Neural progenitor cell (in vitro differentiated cells): Measurements from ENCODE around the gene PLCG1. TPM values are rescaled to one million over a fixed set of nuclear protein-coding genes. Genes with fewer than 3 reads are reported as not detected.
A peak's percentile ranks its signal among the peaks of the same experiment; 100 is the strongest.

ENCODE experiments used
- DNase-seq: peaks from one replicate; pipeline ENCODE4 v3.0.0-alpha.2; 2016; ENCODE audit warnings: low spot score
- H2AFZ ChIP-seq: fragments of 200-600 bp; sonication (generic); replicated peaks from 2 replicates; pipeline ENCODE4 v1.6.1; 2016; ENCODE audit warnings: antibody characterized with exemption
- H3F3A ChIP-seq: fragments of 200-600 bp; sonication (generic); 2 replicates; pipeline ENCODE4 v1.6.1; 2016; ENCODE audit warnings: antibody characterized with exemption, low read depth
- H3K27ac ChIP-seq: fragments of 200-600 bp; sonication (generic); 2 replicates; pipeline ENCODE4 v1.5.1; 2016; ENCODE audit warnings: mild to moderate bottlenecking
- H3K27me3 ChIP-seq: fragments of 200-600 bp; sonication (generic); 2 replicates; pipeline ENCODE4 v1.6.1; 2016; ENCODE audit warnings: mild to moderate bottlenecking, moderate library complexity
- H3K36me3 ChIP-seq: fragments of 200-600 bp; sonication (generic); 2 replicates; pipeline ENCODE4 v1.5.1; 2016
- H3K4me1 ChIP-seq: fragments of 200-600 bp; sonication (generic); 2 replicates; pipeline ENCODE4 v1.6.1; 2016; ENCODE audit warnings: mixed run types
- H3K4me2 ChIP-seq: fragments of 200-600 bp; sonication (generic); 2 replicates; pipeline ENCODE4 v1.6.1; 2016
- H3K4me3 ChIP-seq: fragments of 200-600 bp; sonication (generic); 2 replicates; pipeline ENCODE4 v1.5.1; 2016
- H3K79me2 ChIP-seq: fragments of 200-600 bp; sonication (generic); 2 replicates; pipeline ENCODE4 v1.6.1; 2016; ENCODE audit warnings: low read depth
- H3K9ac ChIP-seq: fragments of 200-600 bp; sonication (generic); 2 replicates; pipeline ENCODE4 v1.6.1; 2016
- H3K9me3 ChIP-seq: fragments of 200-600 bp; sonication (generic); 2 replicates; pipeline ENCODE4 v1.5.1; 2016; ENCODE audit warnings: low read depth
- H4K20me1 ChIP-seq: fragments of 200-600 bp; sonication (generic); 2 replicates; pipeline ENCODE4 v1.6.1; 2016; ENCODE audit warnings: low read depth
- H3K27ac Mint-ChIP-seq: 3 replicates; pipeline ENCODE4 v1.8.0; 2021; ENCODE audit warnings: mixed read lengths
- H3K27me3 Mint-ChIP-seq: 2 replicates; pipeline ENCODE4 v1.8.0; 2022; ENCODE audit warnings: low read depth, mild to moderate bottlenecking, inconsistent platforms, moderate library complexity, mixed read lengths; ENCODE audit not compliant: insufficient read depth
- H3K36me3 Mint-ChIP-seq: 3 replicates; pipeline ENCODE4 v1.8.0; 2021; ENCODE audit warnings: mixed read lengths
- H3K4me1 Mint-ChIP-seq: 3 replicates; pipeline ENCODE4 v1.8.0; 2021; ENCODE audit warnings: mixed read lengths
- H3K4me3 Mint-ChIP-seq: 3 replicates; pipeline ENCODE4 v1.8.0; 2021; ENCODE audit warnings: mild to moderate bottlenecking, moderate library complexity, mixed read lengths
- H3K9me3 Mint-ChIP-seq: 3 replicates; pipeline ENCODE4 v1.8.0; 2020; ENCODE audit warnings: mixed read lengths
- EZH2 ChIP-seq: fragments of 200-600 bp; sonication (generic); IDR thresholded peaks from 2 replicates; pipeline ENCODE4 v1.6.1; 2017; ENCODE audit warnings: antibody characterized with exemption, mild to moderate bottlenecking, moderate library complexity
- EZH2phosphoT487 ChIP-seq: fragments of 200-600 bp; sonication (generic); IDR thresholded peaks from 2 replicates; pipeline ENCODE4 v1.6.1; 2017; ENCODE audit warnings: antibody characterized with exemption
- total RNA-seq: library from RNA; depleted of rRNA; stranded (reverse); fragments of >200 nt; gene quantifications from 2 replicates; pipeline ENCODE4 v1.2.3, GENCODE V29; 2015; ENCODE audit warnings: low replicate concordance
- TF ChIP-seq, protein P1 (sequence below): fragments of 200-600 bp; sonication (generic); IDR thresholded peaks from 2 replicates; pipeline ENCODE4 v1.5.1; 2017; ENCODE audit warnings: antibody characterized with exemption, mild to moderate bottlenecking

PLCG1 gene
- total RNA-seq, 1 donor from 2014 or later = 146 TPM

DNA sequence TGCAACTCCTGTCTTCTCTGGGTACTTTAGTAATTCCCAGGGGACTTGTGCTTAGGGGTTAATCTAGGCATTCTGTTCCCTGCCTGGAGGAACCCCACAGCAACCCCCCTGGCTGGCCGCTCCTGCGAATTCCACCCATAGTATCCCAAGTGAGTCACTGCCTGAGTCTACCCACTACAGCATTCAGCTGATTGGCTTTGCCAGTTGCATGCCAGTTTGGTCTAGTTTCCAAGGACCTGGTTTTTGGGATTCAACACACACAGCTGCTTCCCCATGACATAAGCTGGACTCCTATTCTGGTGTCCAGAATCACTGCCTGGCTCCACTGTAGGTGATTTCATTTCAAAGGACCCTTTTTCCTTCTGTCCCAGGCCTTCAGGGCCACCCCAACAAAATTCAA, 40.3 kb downstream of the PLCG1 start:
- H2AFZ ChIP-seq = no peak overlapping the region
- peaks cover 47% of the 10 kb centered on the region for H3F3A ChIP-seq
- no peaks in the 10 kb centered on the region for H3K27me3 ChIP-seq
- H3K4me1 ChIP-seq = peaks cover 40% of the 10 kb centered on the region
- no peak overlapping the region for H3K4me3 ChIP-seq
- H3K9ac ChIP-seq = no peak overlapping the region
- H3K4me2 ChIP-seq = no peak overlapping the region
- no peaks in the 10 kb centered on the region for H3K79me2 ChIP-seq
- Mint-ChIP-seq H3K27ac (no peak overlapping the region), H3K36me3 (peaks cover 43% of the 10 kb centered on the region), H3K27me3 (peaks cover 2% of the 10 kb centered on the region), H3K4me3 (no peak overlapping the region), H3K9me3 (peaks cover 2% of the 10 kb centered on the region), H3K4me1 (peaks cover 21% of the 10 kb centered on the region)
- TF ChIP-seq EZH2 = no peak
- no peak for TF ChIP-seq EZH2phosphoT487
- TF ChIP-seq, protein P1, sequence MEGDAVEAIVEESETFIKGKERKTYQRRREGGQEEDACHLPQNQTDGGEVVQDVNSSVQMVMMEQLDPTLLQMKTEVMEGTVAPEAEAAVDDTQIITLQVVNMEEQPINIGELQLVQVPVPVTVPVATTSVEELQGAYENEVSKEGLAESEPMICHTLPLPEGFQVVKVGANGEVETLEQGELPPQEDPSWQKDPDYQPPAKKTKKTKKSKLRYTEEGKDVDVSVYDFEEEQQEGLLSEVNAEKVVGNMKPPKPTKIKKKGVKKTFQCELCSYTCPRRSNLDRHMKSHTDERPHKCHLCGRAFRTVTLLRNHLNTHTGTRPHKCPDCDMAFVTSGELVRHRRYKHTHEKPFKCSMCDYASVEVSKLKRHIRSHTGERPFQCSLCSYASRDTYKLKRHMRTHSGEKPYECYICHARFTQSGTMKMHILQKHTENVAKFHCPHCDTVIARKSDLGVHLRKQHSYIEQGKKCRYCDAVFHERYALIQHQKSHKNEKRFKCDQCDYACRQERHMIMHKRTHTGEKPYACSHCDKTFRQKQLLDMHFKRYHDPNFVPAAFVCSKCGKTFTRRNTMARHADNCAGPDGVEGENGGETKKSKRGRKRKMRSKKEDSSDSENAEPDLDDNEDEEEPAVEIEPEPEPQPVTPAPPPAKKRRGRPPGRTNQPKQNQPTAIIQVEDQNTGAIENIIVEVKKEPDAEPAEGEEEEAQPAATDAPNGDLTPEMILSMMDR = no peak
- H3K9me3 ChIP-seq = no peaks in the 10 kb centered on the region
- H3K27ac ChIP-seq = no peak overlapping the region
- DNase-seq = no peak
- no peaks in the 10 kb centered on the region for H3K36me3 ChIP-seq
- H4K20me1 ChIP-seq = peaks cover 20% of the 10 kb centered on the region

DNA sequence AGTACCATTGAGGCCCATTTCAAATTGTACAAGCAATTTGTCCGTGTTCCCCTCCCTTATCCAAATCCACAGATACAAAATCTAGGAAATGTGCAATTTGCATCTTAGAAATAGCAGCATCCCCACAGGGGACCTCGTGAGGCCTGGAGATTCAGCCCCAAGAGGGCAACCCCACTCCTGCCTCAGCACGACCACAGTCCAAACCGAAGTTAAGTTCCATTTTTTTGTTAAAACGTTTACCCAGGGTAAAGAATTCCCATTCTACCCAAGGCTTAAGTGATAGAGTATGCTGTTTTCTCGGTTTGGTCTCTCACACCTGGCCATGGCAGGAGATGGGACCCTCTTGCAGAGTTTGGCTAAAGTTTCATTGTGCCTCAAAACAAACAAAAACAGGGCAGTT, 41.2 kb downstream of the PLCG1 start:
- Mint-ChIP-seq H3K27ac (peak overlapping the region; percentile 84), H3K9me3 (peaks cover 2% of the 10 kb centered on the region), H3K4me1 (peaks cover 19% of the 10 kb centered on the region), H3K36me3 (peaks cover 39% of the 10 kb centered on the region), H3K27me3 (peaks cover 2% of the 10 kb centered on the region), H3K4me3 (no peak overlapping the region)
- H3K9me3 ChIP-seq = no peaks in the 10 kb centered on the region
- no peak overlapping the region for H3K9ac ChIP-seq
- no peak for DNase-seq
- H3K27ac ChIP-seq = peak overlapping the region; percentile 10
- no peaks in the 10 kb centered on the region for H3K36me3 ChIP-seq
- no peak for TF ChIP-seq EZH2phosphoT487
- TF ChIP-seq EZH2 = no peak
- TF ChIP-seq, protein P1 = no peak
- no peak overlapping the region for H3K4me3 ChIP-seq
- H3K4me1 ChIP-seq = peaks cover 37% of the 10 kb centered on the region
- H3F3A ChIP-seq = peaks cover 42% of the 10 kb centered on the region
- H4K20me1 ChIP-seq = peaks cover 16% of the 10 kb centered on the region
- H3K79me2 ChIP-seq = no peaks in the 10 kb centered on the region
- no peaks in the 10 kb centered on the region for H3K27me3 ChIP-seq
- H3K4me2 ChIP-seq = no peak overlapping the region
- no peak overlapping the region for H2AFZ ChIP-seq

DNA sequence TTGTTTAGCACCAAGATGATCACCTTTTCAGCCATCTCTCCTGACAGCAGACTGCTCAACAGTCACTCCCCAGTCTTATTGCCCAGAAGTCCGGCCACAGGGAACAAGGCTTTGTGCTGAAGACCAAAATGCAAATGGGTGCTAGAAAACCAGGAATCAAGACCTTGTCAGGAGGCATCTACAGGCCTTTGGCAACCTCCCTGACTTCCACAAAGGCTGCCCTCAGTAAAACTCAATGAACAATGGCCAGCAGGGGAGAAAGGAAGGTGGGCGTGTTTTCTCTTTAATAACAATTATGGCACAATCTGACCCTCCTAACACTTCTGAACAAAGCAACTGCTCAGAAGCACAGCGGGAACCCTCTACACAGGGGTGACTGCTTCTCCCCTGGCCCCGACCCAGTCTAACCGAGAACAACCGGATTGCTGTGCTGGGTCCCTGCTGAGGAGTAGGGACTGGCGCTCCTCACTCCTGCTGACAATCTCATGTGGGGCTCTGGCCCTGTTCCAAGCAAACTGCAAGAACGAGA, 41.6 kb downstream of the PLCG1 start:
- Histone ChIP-seq H3K36me3 (no peaks in the 10 kb centered on the region), H3K4me1 (peaks cover 32% of the 10 kb centered on the region), H3K27me3 (no peaks in the 10 kb centered on the region), H4K20me1 (peaks cover 13% of the 10 kb centered on the region), H3K27ac (peak overlapping the region; percentile 10), H3K4me2 (no peak overlapping the region), H3K79me2 (no peaks in the 10 kb centered on the region), H3K9me3 (no peaks in the 10 kb centered on the region), H3K9ac (no peak overlapping the region), H2AFZ (no peak overlapping the region), H3K4me3 (no peak overlapping the region), H3F3A (peaks cover 37% of the 10 kb centered on the region)
- peak; percentile 23 for DNase-seq
- Mint-ChIP-seq H3K4me1 (peaks cover 19% of the 10 kb centered on the region), H3K36me3 (peaks cover 36% of the 10 kb centered on the region), H3K4me3 (no peak overlapping the region), H3K27ac (peak overlapping the region; percentile 84), H3K9me3 (peaks cover 2% of the 10 kb centered on the region), H3K27me3 (peaks cover 2% of the 10 kb centered on the region)
- TF ChIP-seq EZH2 (no peak), EZH2phosphoT487 (no peak)
- TF ChIP-seq, protein P1 = no peak
